Measurements from ENCODE around the gene SLC25A11.

GRCh38 chr17:4893272-4893671, 46.6 kb downstream of the SLC25A11 start:
- no peak for TF ChIP-seq POLR2AphosphoS5 (IDR thresholded peaks at IDR 0.05; ENCODE audit: low read depth, low read length)
- TF ChIP-seq CTCF (IDR thresholded peaks at IDR 0.05): no peak
- no peak for TF ChIP-seq TCF7L2 (IDR thresholded peaks at IDR 0.05; ENCODE audit: low read depth, low read length)
- TF ChIP-seq, protein P1, sequence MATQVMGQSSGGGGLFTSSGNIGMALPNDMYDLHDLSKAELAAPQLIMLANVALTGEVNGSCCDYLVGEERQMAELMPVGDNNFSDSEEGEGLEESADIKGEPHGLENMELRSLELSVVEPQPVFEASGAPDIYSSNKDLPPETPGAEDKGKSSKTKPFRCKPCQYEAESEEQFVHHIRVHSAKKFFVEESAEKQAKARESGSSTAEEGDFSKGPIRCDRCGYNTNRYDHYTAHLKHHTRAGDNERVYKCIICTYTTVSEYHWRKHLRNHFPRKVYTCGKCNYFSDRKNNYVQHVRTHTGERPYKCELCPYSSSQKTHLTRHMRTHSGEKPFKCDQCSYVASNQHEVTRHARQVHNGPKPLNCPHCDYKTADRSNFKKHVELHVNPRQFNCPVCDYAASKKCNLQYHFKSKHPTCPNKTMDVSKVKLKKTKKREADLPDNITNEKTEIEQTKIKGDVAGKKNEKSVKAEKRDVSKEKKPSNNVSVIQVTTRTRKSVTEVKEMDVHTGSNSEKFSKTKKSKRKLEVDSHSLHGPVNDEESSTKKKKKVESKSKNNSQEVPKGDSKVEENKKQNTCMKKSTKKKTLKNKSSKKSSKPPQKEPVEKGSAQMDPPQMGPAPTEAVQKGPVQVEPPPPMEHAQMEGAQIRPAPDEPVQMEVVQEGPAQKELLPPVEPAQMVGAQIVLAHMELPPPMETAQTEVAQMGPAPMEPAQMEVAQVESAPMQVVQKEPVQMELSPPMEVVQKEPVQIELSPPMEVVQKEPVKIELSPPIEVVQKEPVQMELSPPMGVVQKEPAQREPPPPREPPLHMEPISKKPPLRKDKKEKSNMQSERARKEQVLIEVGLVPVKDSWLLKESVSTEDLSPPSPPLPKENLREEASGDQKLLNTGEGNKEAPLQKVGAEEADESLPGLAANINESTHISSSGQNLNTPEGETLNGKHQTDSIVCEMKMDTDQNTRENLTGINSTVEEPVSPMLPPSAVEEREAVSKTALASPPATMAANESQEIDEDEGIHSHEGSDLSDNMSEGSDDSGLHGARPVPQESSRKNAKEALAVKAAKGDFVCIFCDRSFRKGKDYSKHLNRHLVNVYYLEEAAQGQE (IDR thresholded peaks at IDR 0.05; ENCODE audit: insufficient read depth in 1 of 2, low read depth in 2 of 2, low read length in 1 of 2): no peak
- no peak for TF ChIP-seq SIN3A (IDR thresholded peaks at IDR 0.05; ENCODE audit: borderline replicate concordance, insufficient read depth, low read depth, low read length)
